Right cardiac atrium (tissue), 5 donors: ENCODE data around the gene PLCB3. TPM values are rescaled to one million over a fixed set of nuclear protein-coding genes. Genes with fewer than 3 reads are reported as not detected.

Experiments used
- ATAC-seq, 2 donors: fragments of 200-7000 bp; cut with Tn5 transposase; one replicate each; pipeline versions ENCODE4 v1.8.0 to v1.9.1; 2020; ENCODE audit warnings: moderate library complexity in 2 of 2, mild to moderate bottlenecking in 1 of 2
- DNase-seq, 3 donors: peaks; one replicate each; pipeline ENCODE4 v3.0.0-alpha.2; 2020
- H3K27ac ChIP-seq: one replicate; pipeline ENCODE4 v1.5.1; 2013; ENCODE audit warnings: mild to moderate bottlenecking, low read length, control low read depth, moderate library complexity
- H3K27me3 ChIP-seq: one replicate; pipeline ENCODE4 v1.6.1; 2013; ENCODE audit not compliant: control insufficient read depth, insufficient read depth
- H3K4me1 ChIP-seq: one replicate; pipeline ENCODE4 v1.6.1; 2013; ENCODE audit warnings: low read length; ENCODE audit not compliant: control insufficient read depth, insufficient read depth
- H3K4me3 ChIP-seq: one replicate; pipeline ENCODE4 v1.5.1; 2013; ENCODE audit warnings: low read length, control low read depth
- H3K9me3 ChIP-seq: one replicate; pipeline ENCODE4 v1.6.1; 2013; ENCODE audit warnings: low read length; ENCODE audit not compliant: control insufficient read depth
- WGBS: extraction: QIAGEN DNeasy Blood & Tissue Kit; methylation state at CpG from one replicate; pipeline ENCODE4 v1.1.7; 2013; 5-methylcytosine and 5-hydroxymethylcytosine counted together
- intact Hi-C, 4 donors: fragments of 100-400 bp; cut with DNase I; formaldehyde crosslinking; loops; one replicate each; pipeline versions ENCODE4 v1.11.0 to v1.14.0; 2022 to 2023
- polyA plus RNA-seq: library from polyadenylated mRNA; stranded (reverse); fragments of 200-250 nt; gene quantifications from one replicate; pipeline ENCODE4 v1.2.3, GENCODE V29; 2013
- total RNA-seq, 4 donors: library from RNA; stranded (reverse); fragmentation: NEBNext Ultra II Directional; extraction: Animal tissue kit (Norgen Biotek cat#: 25700); gene quantifications; one replicate each; pipeline ENCODE4 v1.2.1, GENCODE V29; 2021
- donor health status: healthy with polysubstance abuse.
- donor health status: DM: no; HTN: yes; CAD: no.
- donor health status: DM: no; HTN: no; CAD: no.
- donor health status: DM: no; HTN: yes; CAD: no; lungs with severe emphysema.
- donor health status: DM: yes; HTN: yes; CAD: no.

Gene PLCB3
- total and polyA plus RNA-seq, 5 donors: 7.9 to 14.2 (median 13.6) TPM

- 88% methylated on average over 14 of the region's 14 CpGs for WGBS
- intact Hi-C loops: no loop called here
- Histone ChIP-seq H3K27ac (no peak overlapping the region), H3K9me3 (no peaks in the 10 kb centered on the region), H3K27me3 (no peaks in the 10 kb centered on the region), H3K4me3 (no peak overlapping the region), H3K4me1 (peaks cover 5% of the 10 kb centered on the region)
- ATAC-seq (no peak), DNase-seq (peak in 1 of 3 donors; percentile 63)
Observed at GRCh38 chr11:64220798-64221197, 30.5 kb upstream of the PLCB3 start.

GRCh38 chr11:64222651-64223000 is 28.7 kb upstream of the PLCB3 start:
- no peak for ATAC-seq
- Histone ChIP-seq H3K4me1 (peaks cover 5% of the 10 kb centered on the region), H3K4me3 (no peak overlapping the region), H3K27ac (no peak overlapping the region), H3K27me3 (no peaks in the 10 kb centered on the region), H3K9me3 (no peaks in the 10 kb centered on the region)
- 72% methylated on average over 9 of the region's 9 CpGs for WGBS
- intact Hi-C loops: no loop called here
- DNase-seq: peak in 1 of 3 donors; percentile 25

- 76% methylated on average over 24 of the region's 24 CpGs for WGBS
- H3K4me1 ChIP-seq: peaks cover 5% of the 10 kb centered on the region
- no peaks in the 10 kb centered on the region for H3K9me3 ChIP-seq
- ATAC-seq (no peak), DNase-seq (peak in 2 of 3 donors; percentile 68 to 70)
- intact Hi-C loops: no loop called here
- H3K27me3 ChIP-seq: no peaks in the 10 kb centered on the region
- no peak overlapping the region for H3K4me3 ChIP-seq
- no peak overlapping the region for H3K27ac ChIP-seq
Observed at GRCh38 chr11:64223001-64223651, 28.2 kb upstream of the PLCB3 start.

- peak in 1 of 3 donors; percentile 57 for DNase-seq
- Histone ChIP-seq H3K27me3 (no peaks in the 10 kb centered on the region), H3K27ac (no peak overlapping the region), H3K9me3 (no peaks in the 10 kb centered on the region), H3K4me3 (no peak overlapping the region), H3K4me1 (peaks cover 5% of the 10 kb centered on the region)
- ATAC-seq: no peak
- intact Hi-C loops: no loop called here
- WGBS: 94% methylated on average over 17 of the region's 17 CpGs
Observed at GRCh38 chr11:64224151-64224890, 27.0 kb upstream of the PLCB3 start.

- WGBS: 58% methylated on average over 22 of the region's 22 CpGs
- Histone ChIP-seq H3K4me3 (peak overlapping the region; percentile 56), H3K9me3 (no peaks in the 10 kb centered on the region), H3K4me1 (peaks cover 5% of the 10 kb centered on the region), H3K27ac (peak overlapping the region; percentile 92), H3K27me3 (no peaks in the 10 kb centered on the region)
- intact Hi-C loops: no loop called here
- DNase-seq: peak in 2 of 3 donors; percentile 41 to 61
- peak in 1 of 2 donors; percentile 1 for ATAC-seq
Observed at GRCh38 chr11:64224891-64225607, 26.3 kb upstream of the PLCB3 start.

- Histone ChIP-seq H3K4me1 (peaks cover 5% of the 10 kb centered on the region), H3K4me3 (peak within 1 kb of the TSS; percentile 56), H3K9me3 (no peaks in the 10 kb centered on the region), H3K27me3 (no peaks in the 10 kb centered on the region), H3K27ac (peak within 1 kb of the TSS; percentile 92)
- ATAC-seq (peak; percentile 82 to 84), DNase-seq (peak; percentile 92 to 97 (median 96))
- intact Hi-C loops: no loop called here
- under 1% methylated on average over 54 of the region's 54 CpGs for WGBS
Observed at GRCh38 chr11:64225608-64226506, 25.5 kb upstream of the PLCB3 start, which contains the start of the genes NUDT22 and TRPT1. NUDT22 (plus strand) TSS chr11:64226274; CDS start chr11:64226653, 379 bp downstream. TRPT1 (minus strand) TSS chr11:64226186; CDS start chr11:64225860, 326 bp downstream.

- Histone ChIP-seq H3K9me3 (no peaks in the 10 kb centered on the region), H3K4me3 (peak overlapping the region; percentile 56), H3K27ac (peak overlapping the region; percentile 78), H3K27me3 (no peaks in the 10 kb centered on the region), H3K4me1 (peaks cover 5% of the 10 kb centered on the region)
- ATAC-seq (peak; percentile 39 to 47), DNase-seq (peak; percentile 61 to 87 (median 83))
- intact Hi-C loops: no loop called here
- 11% methylated on average over 26 of the region's 26 CpGs for WGBS
Observed at GRCh38 chr11:64226507-64227051, 24.8 kb upstream of the PLCB3 start.

- intact Hi-C loops: no loop called here
Observed at GRCh38 chr11:64227405-64227956, 23.8 kb upstream of the PLCB3 start.

GRCh38 chr11:64229090-64229743 is 22.1 kb upstream of the PLCB3 start:
- 88% methylated on average over 12 of the region's 12 CpGs for WGBS
- Histone ChIP-seq H3K27ac (peak overlapping the region; percentile 92), H3K4me3 (no peak overlapping the region), H3K9me3 (no peaks in the 10 kb centered on the region), H3K27me3 (no peaks in the 10 kb centered on the region), H3K4me1 (peaks cover 5% of the 10 kb centered on the region)
- intact Hi-C loops: no loop called here
- ATAC-seq (no peak), DNase-seq (peak in 2 of 3 donors; percentile 57 to 60)

More at GRCh38 chr11:64227405-64227956, 23.8 kb upstream of the PLCB3 start:
- no peaks in the 10 kb centered on the region for H3K27me3 ChIP-seq
- peak overlapping the region; percentile 56 for H3K4me3 ChIP-seq
- DNase-seq (peak in 1 of 3 donors; percentile 30), ATAC-seq (no peak)
- no peaks in the 10 kb centered on the region for H3K9me3 ChIP-seq
- 85% methylated on average over 3 of the region's 3 CpGs for WGBS
- H3K4me1 ChIP-seq: peaks cover 5% of the 10 kb centered on the region
- peak overlapping the region; percentile 78 for H3K27ac ChIP-seq
